ENCODE data around the gene DYNLRB2. TPM values are rescaled to one million over a fixed set of nuclear protein-coding genes. Genes with fewer than 3 reads are reported as not detected.
A peak's percentile ranks its signal among the peaks of the same experiment; 100 is the strongest.

The DYNLRB2 gene
- total and polyA plus RNA-seq, 8 donors, result 1.6 TPM; not detected in 7

- Histone ChIP-seq H3K36me3 (no peaks in the 10 kb centered on the region), H3K9me3 (no peaks in the 10 kb centered on the region), H3K27me3 (peaks cover 0 to 6% (median 0%) of the 10 kb centered on the region in 3 donors), H3K27ac (no peak overlapping the region), H3K4me3 (no peak overlapping the region), H3K4me1 (no peaks in the 10 kb centered on the region)
- intact Hi-C loops (cut with DNase I; ENCODE audit: low total_unique reads), result no loop called here
- no peak for TF ChIP-seq POLR2AphosphoS5 (IDR thresholded peaks at IDR 0.05)
- TF ChIP-seq POLR2A (IDR thresholded peaks at IDR 0.05), result no peak
- no peak for TF ChIP-seq CTCF (IDR thresholded peaks at IDR 0.05)
- no peak for TF ChIP-seq EP300 (IDR thresholded peaks at IDR 0.05)
- WGBS, 5 donors, result 25 to 47% (median 28%) methylated on average over 5 of the region's 5 CpGs
- peak in 1 of 2 donors; percentile 8 for DNase-seq
These were observed 11.5 kb downstream of the DYNLRB2 start for GRCh38 chr16:80552277-80552676.

DNA sequence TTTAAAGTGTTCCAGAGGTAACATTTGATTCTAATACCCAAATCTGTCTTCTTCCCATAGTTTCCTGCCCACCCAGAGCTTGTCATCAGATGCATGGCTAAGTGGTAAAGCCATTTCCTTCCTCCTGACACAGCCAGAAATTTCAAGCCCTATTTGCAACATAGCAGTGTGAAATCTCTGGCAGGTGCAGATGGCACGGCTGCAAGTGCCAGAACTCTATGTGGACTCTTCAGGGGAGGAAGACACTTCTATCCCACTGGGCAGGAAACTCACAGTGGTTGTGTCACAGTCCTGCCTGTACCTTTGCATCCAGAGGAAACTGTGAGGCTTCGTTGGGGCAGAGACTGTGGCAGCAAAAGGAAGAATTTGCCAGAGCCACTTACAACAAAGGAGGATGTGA is 13.2 kb downstream of the DYNLRB2 start:
- Histone ChIP-seq H3K27ac (no peak overlapping the region), H3K27me3 (peaks cover 0 to 6% (median 0%) of the 10 kb centered on the region in 3 donors), H3K4me3 (no peak overlapping the region), H3K36me3 (no peaks in the 10 kb centered on the region), H3K4me1 (no peaks in the 10 kb centered on the region), H3K9me3 (no peaks in the 10 kb centered on the region)
- TF ChIP-seq CTCF (IDR thresholded peaks at IDR 0.05) (no peak), POLR2A (IDR thresholded peaks at IDR 0.05) (no peak), EP300 (IDR thresholded peaks at IDR 0.05) (no peak), POLR2AphosphoS5 (IDR thresholded peaks at IDR 0.05) (no peak)
- DNase-seq, result no peak
- 17 to 50% (median 36%) methylated on average over 2 of the region's 2 CpGs for WGBS, 5 donors
- intact Hi-C loops (cut with DNase I; ENCODE audit: low total_unique reads), result no loop called here

DNA sequence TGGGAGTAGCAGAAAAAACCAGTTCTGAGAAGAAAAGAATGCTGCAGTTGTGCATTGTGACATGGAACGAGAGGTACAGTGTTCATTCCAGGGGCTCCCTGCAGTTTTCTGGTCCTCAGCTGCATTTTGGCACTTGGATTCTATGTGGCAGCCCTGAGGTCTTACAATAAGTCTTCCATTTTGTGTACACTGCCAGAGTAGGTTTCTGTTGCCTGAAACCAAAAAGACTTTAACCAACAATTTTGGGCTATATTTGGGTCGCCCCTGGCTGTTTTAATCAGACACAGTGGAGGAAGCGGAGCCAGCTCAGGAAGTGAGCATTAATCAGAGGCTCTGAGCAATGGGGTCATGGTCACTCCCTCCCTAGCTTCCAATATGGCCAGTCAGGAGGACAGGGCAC is 15.7 kb downstream of the DYNLRB2 start:
- intact Hi-C loops (cut with DNase I; ENCODE audit: low total_unique reads), result no loop called here

DNA sequence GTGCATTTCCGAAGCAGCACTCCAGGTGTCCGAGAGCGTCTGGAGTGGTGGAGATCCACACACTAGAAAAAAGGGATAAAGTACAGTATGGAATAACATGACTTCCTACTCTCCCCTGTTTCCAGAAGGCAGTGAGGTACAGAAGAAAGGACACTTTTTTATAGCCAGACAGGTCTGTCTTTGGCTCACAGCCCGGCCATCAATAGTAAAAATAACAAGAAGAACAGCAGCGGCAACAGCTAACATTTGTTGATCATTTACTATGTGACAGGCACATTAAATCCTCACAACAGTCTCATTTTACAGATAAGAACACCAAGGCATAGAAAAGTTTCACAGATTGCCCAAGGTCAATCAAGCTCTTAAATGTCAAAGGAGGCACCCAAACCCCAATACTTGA is 16.2 kb downstream of the DYNLRB2 start:
- Histone ChIP-seq H3K9me3 (no peaks in the 10 kb centered on the region), H3K4me3 (no peak overlapping the region), H3K4me1 (no peaks in the 10 kb centered on the region), H3K36me3 (no peaks in the 10 kb centered on the region), H3K27ac (no peak overlapping the region), H3K27me3 (peaks cover 0 to 6% (median 0%) of the 10 kb centered on the region in 3 donors)
- intact Hi-C loops (cut with DNase I; ENCODE audit: low total_unique reads), result no loop called here
- 81 to 93% (median 89%) methylated on average over 5 of the region's 5 CpGs for WGBS, 5 donors
- DNase-seq, result no peak
- no peak for TF ChIP-seq EP300 (IDR thresholded peaks at IDR 0.05)
- TF ChIP-seq CTCF (IDR thresholded peaks at IDR 0.05), result no peak
- TF ChIP-seq POLR2A (IDR thresholded peaks at IDR 0.05), result no peak

More for the DNA sequence above, 15.7 kb downstream of the DYNLRB2 start:
- DNase-seq, result no peak
- Histone ChIP-seq H3K27me3 (peaks cover 0 to 6% (median 0%) of the 10 kb centered on the region in 3 donors), H3K4me3 (no peak overlapping the region), H3K4me1 (no peaks in the 10 kb centered on the region), H3K36me3 (no peaks in the 10 kb centered on the region), H3K9me3 (no peaks in the 10 kb centered on the region), H3K27ac (no peak overlapping the region)
- WGBS, 5 donors, result 54 to 84% (median 61%) methylated on average over 3 of the region's 3 CpGs
- TF ChIP-seq CTCF (IDR thresholded peaks at IDR 0.05), result no peak
- TF ChIP-seq POLR2AphosphoS5 (IDR thresholded peaks at IDR 0.05), result no peak
- TF ChIP-seq EP300 (IDR thresholded peaks at IDR 0.05), result no peak
- no peak for TF ChIP-seq POLR2A (IDR thresholded peaks at IDR 0.05)
